KMS-11 (cell line): ENCODE data around the gene RAET1E.
"Not testable (repeated sequence)": the region's sequence is repeated elsewhere in the genome, so short reads cannot be mapped to it uniquely, and the experiment has no call there.

Experiments used
- H2AFZ ChIP-seq: fragments of 200-600 bp; sonication (generic); 2 replicates; pipeline ENCODE4 v1.6.1; 2016; ENCODE audit warnings: antibody characterized with exemption, mixed run types, low read depth
- H3K27ac ChIP-seq: fragments of 200-600 bp; sonication (generic); 2 replicates; pipeline ENCODE4 v1.6.1; 2016; ENCODE audit warnings: mild to moderate bottlenecking, mixed run types
- H3K27me3 ChIP-seq: fragments of 200-600 bp; sonication (generic); 2 replicates; pipeline ENCODE4 v1.6.1; 2017; ENCODE audit warnings: mild to moderate bottlenecking, low read depth, mixed run types, moderate library complexity; ENCODE audit not compliant: insufficient read depth
- H3K36me3 ChIP-seq: fragments of 200-600 bp; sonication (generic); 2 replicates; pipeline ENCODE4 v1.6.1; 2017; ENCODE audit warnings: mild to moderate bottlenecking, mixed run types; ENCODE audit not compliant: insufficient read depth
- H3K4me1 ChIP-seq: fragments of 200-600 bp; sonication (generic); 2 replicates; pipeline ENCODE4 v1.6.1; 2016; ENCODE audit warnings: mild to moderate bottlenecking, low read depth, mixed run types; ENCODE audit not compliant: poor library complexity, severe bottlenecking
- H3K4me2 ChIP-seq: fragments of 200-600 bp; sonication (generic); 2 replicates; pipeline ENCODE4 v1.7.0; 2016; ENCODE audit warnings: mild to moderate bottlenecking, mixed run types
- H3K4me3 ChIP-seq: fragments of 200-600 bp; sonication (generic); IDR thresholded peaks from 2 replicates; pipeline ENCODE4 v1.6.1; 2017; ENCODE audit warnings: low read depth, low read length, mixed read lengths; ENCODE audit not compliant: insufficient read depth
- H3K79me2 ChIP-seq: fragments of 200-600 bp; sonication (generic); 2 replicates; pipeline ENCODE4 v1.6.1; 2016; ENCODE audit warnings: low read depth, mixed run types; ENCODE audit not compliant: insufficient read depth
- H3K9ac ChIP-seq: fragments of 200-600 bp; sonication (generic); 2 replicates; pipeline ENCODE4 v1.6.1; 2016; ENCODE audit warnings: mild to moderate bottlenecking, mixed run types
- H4K20me1 ChIP-seq: fragments of 200-600 bp; sonication (generic); 2 replicates; pipeline ENCODE4 v1.6.1; 2016; ENCODE audit warnings: mild to moderate bottlenecking, mixed run types; ENCODE audit not compliant: insufficient read depth
- CTCF ChIP-seq: fragments of 200-600 bp; sonication (generic); conservative IDR thresholded peaks from 2 replicates; pipeline ENCODE4 v1.6.1; 2017; ENCODE audit warnings: low read depth, mild to moderate bottlenecking, antibody characterized with exemption, low read length, moderate library complexity, mixed read lengths

The RAET1E gene

GRCh38 chr6:149915970-149916865, 18.3 kb upstream of the RAET1E start:
- no peaks in the 10 kb centered on the region for H4K20me1 ChIP-seq
- no peak overlapping the region for H3K9ac ChIP-seq
- no peaks in the 10 kb centered on the region for H3K4me1 ChIP-seq
- no peak overlapping the region for H3K4me2 ChIP-seq
- peaks cover 53% of the 10 kb centered on the region for H3K27me3 ChIP-seq
- H2AFZ ChIP-seq: no peak overlapping the region
- H3K79me2 ChIP-seq: no peaks in the 10 kb centered on the region
- no peak overlapping the region for H3K27ac ChIP-seq
- TF ChIP-seq CTCF: no peak
- no peak overlapping the region for H3K4me3 ChIP-seq
- no peaks in the 10 kb centered on the region for H3K36me3 ChIP-seq

- Histone ChIP-seq H3K9ac (no peak overlapping the region), H3K79me2 (no peaks in the 10 kb centered on the region), H4K20me1 (no peaks in the 10 kb centered on the region), H3K4me1 (no peaks in the 10 kb centered on the region), H3K27me3 (peaks cover 50% of the 10 kb centered on the region), H3K4me2 (no peak overlapping the region), H2AFZ (no peak overlapping the region), H3K36me3 (no peaks in the 10 kb centered on the region), H3K4me3 (no peak overlapping the region), H3K27ac (no peak overlapping the region)
- TF ChIP-seq CTCF: no peak
Observed at GRCh38 chr6:149913540-149914240, 15.8 kb upstream of the RAET1E start.

GRCh38 chr6:149913085-149913484, 15.2 kb upstream of the RAET1E start:
- no peak overlapping the region for H3K4me2 ChIP-seq
- H3K79me2 ChIP-seq: no peaks in the 10 kb centered on the region
- H4K20me1 ChIP-seq: no peaks in the 10 kb centered on the region
- no peak for TF ChIP-seq CTCF
- no peak overlapping the region for H3K27ac ChIP-seq
- no peak overlapping the region for H3K9ac ChIP-seq
- H3K27me3 ChIP-seq: peaks cover 52% of the 10 kb centered on the region
- H2AFZ ChIP-seq: no peak overlapping the region
- H3K36me3 ChIP-seq: no peaks in the 10 kb centered on the region
- H3K4me3 ChIP-seq: no peak overlapping the region
- H3K4me1 ChIP-seq: no peaks in the 10 kb centered on the region

GRCh38 chr6:149912680-149913079, 14.8 kb upstream of the RAET1E start:
- not testable (repeated sequence) for H3K9ac ChIP-seq, H3K4me3 ChIP-seq, H3K79me2 ChIP-seq, H3K27ac ChIP-seq, H4K20me1 ChIP-seq, H2AFZ ChIP-seq, H3K36me3 ChIP-seq, H3K4me2 ChIP-seq, H3K4me1 ChIP-seq
- peaks cover 56% of the 10 kb centered on the region for H3K27me3 ChIP-seq
